OCI-LY7 (cell line): ENCODE data around the gene TPCN2.

ENCODE experiments used
- CTCF ChIP-seq: fragments of 200-600 bp; sonication (generic); conservative IDR thresholded peaks from 2 replicates; pipeline ENCODE4 v1.5.1; 2014; ENCODE audit warnings: mild to moderate bottlenecking, antibody characterized with exemption, low read length, moderate library complexity, mixed read lengths
- EZH2phosphoT487 ChIP-seq: fragments of 200-600 bp; sonication (generic); IDR thresholded peaks from 2 replicates; pipeline ENCODE4 v1.6.1; 2018; ENCODE audit warnings: low read depth, borderline replicate concordance, mild to moderate bottlenecking, mixed run types, antibody characterized with exemption, low read length, moderate library complexity, mixed read lengths

GRCh38 chr11:69142895-69143294 lies 94.2 kb downstream of the TPCN2 start:
- TF ChIP-seq CTCF, result no peak
- no peak for TF ChIP-seq EZH2phosphoT487
